ENCODE results near the gene GPR173.

Gene GPR173

GRCh38 chrX:53071604-53072417 is 23.2 kb downstream of the GPR173 start:
- peak in 3 of 4 experiments; percentile 15 to 36 (median 31) for DNase-seq

GRCh38 chrX:53072418-53073114 is 24.0 kb downstream of the GPR173 start:
- no peak for DNase-seq

GRCh38 chrX:53073115-53073586 is 24.6 kb downstream of the GPR173 start:
- no peak for DNase-seq

GRCh38 chrX:53075011-53075410 is 26.4 kb downstream of the GPR173 start:
- no peak for DNase-seq

GRCh38 chrX:53076671-53077070 is 28.1 kb downstream of the GPR173 start:
- no peak for DNase-seq

- no peak for DNase-seq
Measured at GRCh38 chrX:53077207-53078197, 28.9 kb downstream of the GPR173 start.

- DNase-seq, result no peak
Measured at GRCh38 chrX:53078943-53079342, 30.4 kb downstream of the GPR173 start.

GRCh38 chrX:53080628-53081580 is 32.3 kb downstream of the GPR173 start:
- DNase-seq, result no peak

GRCh38 chrX:53081925-53082772 is 33.6 kb downstream of the GPR173 start, which contains the start of gene TSPYL2:
Gene TSPYL2, plus strand, starts transcription at chrX:53082367. Its CDS starts 132 bp downstream, at chrX:53082499.
- peak; percentile 81 to 88 (median 86) for DNase-seq

- DNase-seq, result no peak
Measured at GRCh38 chrX:53082773-53083616, 34.4 kb downstream of the GPR173 start.

- no peak for DNase-seq
Measured at GRCh38 chrX:53084043-53084570, 35.5 kb downstream of the GPR173 start.

- DNase-seq, result no peak
Measured at GRCh38 chrX:53084863-53085262, 36.3 kb downstream of the GPR173 start.

- no peak for DNase-seq
Measured at GRCh38 chrX:53085661-53086229, 37.2 kb downstream of the GPR173 start.

- no peak for DNase-seq
Measured at GRCh38 chrX:53086464-53086863, 37.9 kb downstream of the GPR173 start.

- no peak for DNase-seq
Measured at GRCh38 chrX:53087388-53087831, 38.8 kb downstream of the GPR173 start.

GRCh38 chrX:53088136-53088974 is 39.8 kb downstream of the GPR173 start:
- DNase-seq, result peak; percentile 34 to 63 (median 49)

GRCh38 chrX:53089224-53089842 is 40.7 kb downstream of the GPR173 start:
- DNase-seq, result no peak
